Right lobe of liver (tissue), 4 donors: ENCODE data around the gene ELMO1.

Experiments used
- POLR2A ChIP-seq: fragments of 450-650 bp; IDR thresholded peaks from one replicate; pipeline ENCODE4 v1.6.1; 2017; ENCODE audit warnings: antibody characterized with exemption, mild to moderate bottlenecking
- TF ChIP-seq, protein P1 (sequence below), 4 donors: fragments of 200-600 bp in 3 of 4; fragments of 450-650 bp in 1 of 4; IDR thresholded peaks; one replicate each; pipeline versions ENCODE4 v1.5.1 to v1.8.0; 2016 to 2022; ENCODE audit warnings: antibody characterized with exemption in 4 of 4, mild to moderate bottlenecking in 2 of 4
- donor health status: DM: no; HTN: no; CAD: no.
- donor health status: DM: no; HTN: no; CAD: no.
- donor health status: DM: no; HTN: yes; CAD: no.

DNA sequence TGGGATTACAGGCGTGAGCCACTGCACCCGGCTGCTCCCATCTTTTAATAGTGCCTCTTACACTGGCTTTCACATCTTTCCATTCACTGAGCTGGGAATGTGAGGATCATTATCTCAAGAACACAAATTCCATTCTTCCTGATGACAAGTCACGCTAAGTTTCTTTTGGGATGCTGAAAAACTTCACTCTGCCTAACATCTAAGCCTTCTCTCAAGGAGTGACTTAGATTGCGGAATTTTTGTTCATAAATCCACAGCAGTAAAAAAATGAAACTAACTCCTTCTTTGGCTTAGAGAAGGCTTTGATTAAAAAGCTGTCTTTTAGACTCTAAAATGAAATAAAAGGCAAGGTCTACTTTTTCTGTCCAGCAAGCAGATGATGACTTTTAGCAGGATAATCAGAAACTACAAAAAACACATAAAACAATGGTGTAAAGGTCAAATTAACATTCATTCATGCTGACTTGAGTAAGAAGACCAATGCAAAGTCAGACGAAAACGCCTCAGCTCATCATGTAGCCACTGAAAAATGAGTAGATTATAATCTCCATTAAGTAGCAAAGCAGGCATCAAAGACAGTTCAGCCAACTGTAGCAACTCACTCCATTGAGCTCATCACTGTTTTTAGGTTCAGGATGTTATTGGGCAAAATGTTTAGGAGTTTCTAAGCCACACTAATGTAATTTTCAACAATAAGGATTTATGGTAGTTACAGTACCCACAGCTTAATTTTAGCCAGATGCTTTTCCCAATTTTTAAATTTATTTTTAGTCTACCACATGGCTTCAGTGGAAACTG lies 178.8 kb downstream of the ELMO1 start:
- TF ChIP-seq, protein P1, sequence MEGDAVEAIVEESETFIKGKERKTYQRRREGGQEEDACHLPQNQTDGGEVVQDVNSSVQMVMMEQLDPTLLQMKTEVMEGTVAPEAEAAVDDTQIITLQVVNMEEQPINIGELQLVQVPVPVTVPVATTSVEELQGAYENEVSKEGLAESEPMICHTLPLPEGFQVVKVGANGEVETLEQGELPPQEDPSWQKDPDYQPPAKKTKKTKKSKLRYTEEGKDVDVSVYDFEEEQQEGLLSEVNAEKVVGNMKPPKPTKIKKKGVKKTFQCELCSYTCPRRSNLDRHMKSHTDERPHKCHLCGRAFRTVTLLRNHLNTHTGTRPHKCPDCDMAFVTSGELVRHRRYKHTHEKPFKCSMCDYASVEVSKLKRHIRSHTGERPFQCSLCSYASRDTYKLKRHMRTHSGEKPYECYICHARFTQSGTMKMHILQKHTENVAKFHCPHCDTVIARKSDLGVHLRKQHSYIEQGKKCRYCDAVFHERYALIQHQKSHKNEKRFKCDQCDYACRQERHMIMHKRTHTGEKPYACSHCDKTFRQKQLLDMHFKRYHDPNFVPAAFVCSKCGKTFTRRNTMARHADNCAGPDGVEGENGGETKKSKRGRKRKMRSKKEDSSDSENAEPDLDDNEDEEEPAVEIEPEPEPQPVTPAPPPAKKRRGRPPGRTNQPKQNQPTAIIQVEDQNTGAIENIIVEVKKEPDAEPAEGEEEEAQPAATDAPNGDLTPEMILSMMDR (IDR thresholded peaks at IDR 0.05), result no peak
- no peak for TF ChIP-seq POLR2A
